ENCODE data around the gene PHACTR3.
"Not testable (repeated sequence)": the region's sequence is repeated elsewhere in the genome, so short reads cannot be mapped to it uniquely, and the experiment has no call there.

PHACTR3 gene

DNA sequence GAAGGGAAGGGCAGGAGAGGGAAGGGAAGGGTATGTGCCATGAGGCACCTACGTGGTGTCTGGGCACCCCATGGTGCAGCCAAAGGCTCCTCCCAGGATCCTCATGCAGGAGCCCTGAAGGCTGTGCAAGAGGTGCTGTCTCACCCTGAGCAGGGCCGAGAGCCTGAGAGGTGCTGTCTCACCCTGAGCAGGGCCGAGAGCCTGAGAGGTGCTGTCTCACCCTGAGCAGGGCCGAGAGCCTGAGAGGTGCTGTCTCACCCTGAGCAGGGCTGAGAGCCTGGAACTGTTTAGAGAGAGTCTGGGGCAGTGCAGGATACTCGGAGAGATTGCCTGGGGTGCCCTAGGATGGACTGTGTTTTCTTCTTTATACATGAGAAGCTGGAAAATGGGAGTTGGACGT lies 14.2 kb downstream of the PHACTR3 start:
- not testable (repeated sequence) for DNase-seq (ENCODE audit: low read depth, low spot score)

DNA sequence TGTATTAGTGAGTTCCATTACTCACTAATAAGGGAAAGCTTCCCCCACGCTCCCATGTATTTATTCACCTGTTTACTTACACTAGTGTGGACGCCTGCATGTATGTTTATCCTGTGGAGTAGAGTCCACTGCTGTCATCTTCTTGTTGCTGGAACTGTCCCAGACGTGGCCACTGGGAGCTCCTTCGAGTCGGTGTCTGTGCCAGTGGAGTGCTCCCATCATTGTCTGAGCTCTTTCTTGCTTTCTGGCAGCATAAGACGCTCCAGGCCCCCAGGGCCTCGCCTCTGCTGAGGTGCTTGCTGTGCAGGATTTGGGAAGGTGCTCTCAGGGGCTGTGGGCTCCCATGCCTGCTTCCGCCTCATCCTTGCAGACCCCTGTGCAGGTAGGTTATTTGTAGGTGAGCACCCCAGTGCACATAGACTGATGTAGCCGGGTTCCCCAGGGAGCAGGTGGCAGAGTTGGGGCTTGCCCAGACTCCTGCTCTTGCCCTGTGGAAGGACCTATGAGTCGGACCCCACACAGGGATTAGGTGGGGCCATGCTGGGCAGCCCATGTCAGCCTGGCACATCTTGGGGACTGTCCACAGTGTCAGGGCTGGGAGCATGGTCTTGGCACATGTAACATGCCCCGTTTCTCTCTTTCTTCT lies 16.6 kb downstream of the PHACTR3 start:
- no peak for DNase-seq (ENCODE audit: low read depth, low spot score)

DNA sequence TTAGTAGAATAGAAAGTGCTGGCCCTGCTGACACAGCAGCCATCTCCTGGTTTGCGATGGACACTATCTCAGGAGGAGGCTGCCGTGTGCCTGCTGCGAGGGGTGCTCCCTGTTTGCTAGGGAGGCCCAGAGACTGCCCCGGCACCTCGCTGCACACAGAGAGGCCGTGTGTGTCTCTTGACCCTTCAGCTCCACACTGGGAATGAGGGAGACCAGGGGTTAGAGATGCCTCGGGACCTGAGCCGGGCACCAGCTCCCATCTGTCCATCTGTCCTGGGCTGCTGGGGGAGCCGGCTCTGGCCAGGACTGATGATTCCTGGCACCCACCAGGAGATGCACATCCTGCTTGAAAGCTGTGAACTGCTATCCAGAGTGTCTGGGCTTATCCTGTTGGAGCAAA lies 18.2 kb downstream of the PHACTR3 start:
- no peak for DNase-seq (ENCODE audit: low read depth, low spot score)

- no peak for DNase-seq (ENCODE audit: low read depth, low spot score)
Measured at GRCh38 chr20:59623133-59623532, 18.8 kb downstream of the PHACTR3 start.

- no peak for DNase-seq (ENCODE audit: low read depth, low spot score)
Measured at GRCh38 chr20:59623583-59623982, 19.2 kb downstream of the PHACTR3 start.

- DNase-seq (ENCODE audit: low read depth, low spot score), result no peak
Measured at GRCh38 chr20:59624401-59624800, 20.1 kb downstream of the PHACTR3 start.

DNA sequence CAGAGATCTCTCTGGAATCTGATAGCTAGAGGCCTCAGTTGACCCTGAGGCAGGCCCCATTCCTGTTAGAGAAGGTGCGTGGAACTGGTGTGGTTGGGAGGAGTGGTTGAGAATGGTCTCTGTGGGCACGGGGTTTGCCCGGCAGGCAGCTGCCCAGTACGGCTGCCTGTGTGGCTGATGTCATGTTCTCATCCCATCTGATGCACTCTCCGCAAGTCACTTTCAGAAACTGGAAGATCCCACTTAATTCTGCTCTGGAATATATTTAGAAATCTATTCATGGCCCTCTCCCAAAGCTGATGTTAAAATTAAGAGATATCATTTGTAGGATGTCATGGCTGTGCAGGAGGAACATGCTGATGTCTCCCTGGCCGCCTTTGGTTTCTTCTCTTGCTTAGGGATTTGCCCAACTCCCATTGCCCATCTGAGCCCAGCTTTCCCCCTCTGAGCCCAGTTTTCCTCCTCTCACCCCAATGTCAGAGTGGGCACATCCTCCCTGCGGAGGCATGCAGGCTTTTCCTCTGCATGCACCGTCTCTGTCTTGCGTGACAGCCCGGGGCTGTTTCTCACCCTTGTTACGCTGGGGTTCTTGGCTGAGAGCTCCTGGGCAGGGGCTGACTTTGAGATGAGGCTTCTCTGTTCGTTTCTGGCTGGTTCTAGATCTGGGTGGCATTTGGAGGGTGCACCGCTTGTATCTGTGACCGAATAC lies 21.0 kb downstream of the PHACTR3 start:
- DNase-seq (ENCODE audit: low read depth, low spot score), result no peak

DNA sequence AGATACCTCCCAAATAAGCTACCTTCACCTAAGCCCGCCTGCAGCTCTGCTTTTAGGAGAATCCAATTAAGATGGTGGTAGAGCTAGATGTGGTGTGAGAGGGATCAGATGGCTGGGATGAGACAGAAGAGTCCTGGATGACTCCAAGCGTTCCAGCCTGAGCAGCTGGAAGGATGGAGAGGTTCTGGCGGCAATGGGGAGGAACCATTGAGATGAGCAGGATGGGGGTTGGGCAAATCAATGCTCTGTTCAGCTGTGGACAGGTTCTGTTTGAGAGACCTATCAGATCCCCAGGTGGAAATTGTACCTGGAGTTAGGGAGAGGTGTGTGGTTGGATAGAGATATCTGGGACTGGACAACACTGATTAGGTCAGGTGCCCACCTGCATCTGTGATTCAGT lies 23.0 kb downstream of the PHACTR3 start:
- DNase-seq (ENCODE audit: low read depth, low spot score), result no peak

DNA sequence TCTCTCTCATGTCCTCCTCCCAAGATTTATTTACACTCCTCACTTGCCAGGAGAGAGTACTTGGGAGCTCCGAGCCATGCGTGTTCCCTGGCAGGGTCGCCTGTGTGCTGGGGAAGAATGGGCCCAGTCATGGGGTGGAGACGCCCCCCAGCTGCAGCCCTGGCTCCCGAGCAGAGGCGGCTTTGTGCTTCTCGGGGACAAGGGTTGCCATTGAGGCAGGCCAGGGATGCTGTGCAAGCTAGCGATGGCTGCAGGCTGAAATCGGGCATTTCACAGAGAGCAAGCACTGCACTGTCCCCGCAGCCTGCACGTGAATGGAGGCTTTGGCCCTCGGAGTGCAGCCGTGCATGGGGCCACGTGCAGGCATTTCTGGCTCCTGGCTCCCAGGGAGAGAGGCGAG lies 23.8 kb downstream of the PHACTR3 start:
- no peak for DNase-seq (ENCODE audit: low read depth, low spot score)

- DNase-seq (ENCODE audit: low read depth, low spot score), result no peak
Measured at GRCh38 chr20:59629141-59630045, 25.1 kb downstream of the PHACTR3 start.

DNA sequence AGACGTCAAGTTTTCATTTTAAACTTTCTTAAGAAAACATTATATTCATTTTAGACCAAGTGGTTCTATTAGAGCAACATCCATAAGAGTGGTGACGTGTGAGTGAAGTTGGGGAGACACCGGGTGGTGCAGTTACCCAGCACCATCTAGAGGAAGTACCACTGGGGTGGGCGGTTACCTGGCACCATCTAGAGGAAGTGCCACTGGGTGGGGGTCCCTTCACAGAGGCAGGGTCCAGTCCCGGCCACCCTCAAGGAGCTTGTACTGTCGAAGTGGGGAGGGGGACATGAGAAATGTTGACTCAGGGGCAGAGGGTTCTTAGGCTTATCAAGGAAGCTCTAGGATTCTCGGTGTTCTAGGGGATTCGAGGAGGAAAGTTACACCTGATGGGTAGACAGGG lies 26.2 kb downstream of the PHACTR3 start:
- no peak for DNase-seq (ENCODE audit: low read depth, low spot score)

DNA sequence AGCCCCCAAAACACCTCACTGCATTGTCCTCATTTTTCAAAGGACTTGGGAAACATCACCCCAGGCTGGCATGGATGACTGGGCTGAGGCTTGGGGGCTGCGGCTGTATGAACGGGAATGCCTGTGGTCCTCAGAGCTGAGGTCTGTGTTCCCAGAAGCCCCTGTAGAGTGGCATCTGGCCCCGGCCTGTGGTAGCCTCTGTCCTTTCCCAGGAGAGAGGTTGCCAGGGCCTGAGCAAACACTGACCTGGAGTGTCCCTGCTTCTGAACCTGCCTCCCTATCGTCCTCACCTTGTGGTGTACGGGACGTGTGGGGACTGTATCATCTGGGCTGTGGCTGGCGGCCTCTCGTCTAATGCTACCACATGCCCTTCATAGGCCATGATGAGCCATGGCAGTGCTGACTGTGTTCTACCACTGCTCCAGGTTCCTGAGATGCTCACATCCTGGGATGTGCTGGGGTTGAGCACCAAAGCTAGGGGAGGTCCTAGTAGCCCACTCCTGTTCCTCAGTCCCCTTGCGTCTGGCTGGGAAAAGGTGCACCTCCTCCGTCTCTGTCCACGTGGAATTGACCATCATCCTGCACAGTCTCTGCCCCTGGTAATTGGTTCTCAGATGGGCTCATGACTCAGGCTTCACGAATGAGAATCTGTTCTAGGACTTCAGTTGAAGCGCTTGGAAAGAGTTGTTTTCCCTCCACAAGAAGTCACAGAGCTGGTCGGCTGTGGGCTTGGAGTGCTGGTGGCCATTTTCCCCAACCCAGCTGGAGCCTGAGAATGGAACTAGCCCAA lies 27.6 kb downstream of the PHACTR3 start:
- no peak for DNase-seq (ENCODE audit: low read depth, low spot score)

- no peak for DNase-seq (ENCODE audit: low read depth, low spot score)
Measured at GRCh38 chr20:59632541-59633113, 28.3 kb downstream of the PHACTR3 start.

DNA sequence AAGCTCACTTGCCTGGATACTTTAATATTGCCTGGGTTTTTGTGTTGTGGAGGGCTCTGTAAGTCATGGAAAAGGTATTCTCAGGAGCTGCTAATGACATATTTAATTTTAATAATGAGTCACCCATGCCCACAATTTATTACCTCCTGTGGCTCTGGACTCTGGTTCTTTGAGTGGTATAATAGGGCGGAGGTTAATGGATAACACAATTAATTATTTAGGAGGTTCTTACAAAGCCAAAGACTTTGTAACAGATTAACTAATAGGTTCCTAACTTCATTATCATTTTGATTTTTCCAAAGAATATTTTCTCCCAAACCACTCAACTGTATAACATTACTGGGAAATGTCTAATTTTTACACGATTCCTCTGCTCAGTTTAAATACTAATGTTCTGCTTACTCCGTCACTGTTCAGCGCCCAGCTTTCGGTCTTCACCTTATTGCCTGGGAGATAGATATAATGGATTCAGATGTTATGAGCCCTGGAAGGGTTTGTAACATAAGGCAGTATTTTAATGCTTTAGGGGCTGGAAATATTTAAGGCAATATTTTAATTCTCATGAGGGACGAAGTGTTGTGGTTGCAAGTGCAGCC lies 29.4 kb downstream of the PHACTR3 start:
- DNase-seq (ENCODE audit: low read depth, low spot score), result no peak

DNA sequence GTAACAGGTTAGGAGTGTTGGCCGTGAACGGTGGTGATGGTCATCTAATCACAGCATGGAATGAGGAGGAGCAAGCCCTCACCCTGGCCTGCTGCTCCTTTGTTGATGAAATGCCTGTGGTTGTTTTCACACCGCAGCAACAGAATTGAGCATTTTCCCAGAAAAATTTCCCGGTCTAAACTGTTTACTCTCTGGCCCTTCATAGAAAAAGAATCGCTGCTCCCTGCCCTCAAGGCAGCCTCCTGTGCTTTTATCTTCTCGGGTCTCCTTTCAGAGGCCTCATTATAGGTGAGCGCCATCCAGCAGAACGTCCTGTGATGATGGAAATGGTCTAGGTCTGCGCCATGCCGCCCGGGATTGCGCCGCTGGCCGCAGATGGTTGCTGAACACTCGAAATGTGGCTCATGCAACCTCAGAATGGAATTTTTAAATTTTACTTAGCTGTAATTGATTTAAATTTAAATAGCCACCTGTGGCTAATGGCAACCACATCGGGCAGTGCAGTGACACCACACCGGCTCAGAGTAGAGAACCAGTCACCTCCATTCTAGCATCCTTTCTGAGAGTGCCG lies 30.2 kb downstream of the PHACTR3 start:
- no peak for DNase-seq (ENCODE audit: low read depth, low spot score)

GRCh38 chr20:59636766-59637370 lies 32.5 kb downstream of the PHACTR3 start:
- no peak for DNase-seq (ENCODE audit: low read depth, low spot score)

DNA sequence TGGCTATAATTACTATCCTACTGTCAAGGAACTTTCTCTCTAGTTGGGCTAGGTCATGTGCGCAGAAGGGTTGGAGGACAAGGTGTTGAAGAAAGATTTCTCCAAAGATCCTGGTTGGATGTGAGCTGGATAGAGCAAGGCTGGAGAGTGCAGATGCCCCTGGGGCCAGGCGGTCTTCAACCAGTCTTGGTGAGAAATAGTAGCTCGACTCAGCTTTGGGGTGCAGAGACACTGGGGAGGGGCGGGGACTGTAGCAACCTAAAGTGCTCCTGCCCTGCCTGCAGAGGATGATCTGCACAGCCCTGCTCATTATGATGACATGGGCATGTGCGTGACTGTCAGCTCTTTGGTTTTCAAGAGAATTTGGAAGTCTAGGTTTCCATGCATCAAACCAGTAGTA lies 35.9 kb downstream of the PHACTR3 start:
- no peak for DNase-seq (ENCODE audit: low read depth, low spot score)

- no peak for DNase-seq (ENCODE audit: low read depth, low spot score)
Measured at GRCh38 chr20:59643615-59644061, 39.3 kb downstream of the PHACTR3 start.

DNA sequence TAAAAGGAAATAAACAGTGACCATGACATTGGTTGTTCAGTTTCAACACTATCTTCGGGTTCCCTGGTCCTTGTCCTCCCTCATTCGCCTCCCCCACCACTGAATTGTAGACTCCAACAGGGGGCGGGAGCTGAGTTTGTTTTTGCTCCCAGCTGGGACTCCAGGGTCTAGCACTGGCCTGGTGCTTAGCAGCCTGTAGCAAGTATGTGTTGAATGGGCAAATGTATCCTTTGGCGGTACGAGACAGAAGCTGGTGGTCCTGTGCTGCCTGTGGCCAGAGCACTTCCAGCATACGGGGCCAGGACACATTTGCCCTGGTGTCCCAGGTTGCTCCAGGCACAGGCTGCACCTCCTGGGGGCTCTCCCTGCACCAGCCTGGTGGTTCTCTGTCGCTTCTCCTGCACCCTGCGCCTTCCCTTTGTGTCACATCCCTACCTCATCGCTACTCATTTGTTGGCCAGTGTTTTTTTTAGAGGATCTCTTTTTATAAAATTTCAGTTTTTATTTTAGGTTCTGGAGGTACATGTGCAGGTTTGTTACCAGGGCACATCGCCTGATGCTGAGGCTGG lies 40.1 kb downstream of the PHACTR3 start:
- DNase-seq (ENCODE audit: low read depth, low spot score), result no peak

- DNase-seq (ENCODE audit: low read depth, low spot score), result no peak
Measured at GRCh38 chr20:59645271-59645670, 40.9 kb downstream of the PHACTR3 start.
